Liver (tissue), 9 donors: ENCODE results near the gene ARHGEF9. TPM values are rescaled to one million over a fixed set of nuclear protein-coding genes. Genes with fewer than 3 reads are reported as not detected.

Source experiments
- DNase-seq: peaks from one replicate; pipeline ENCODE4 v3.0.0-alpha.2; 2017; ENCODE audit warnings: low spot score
- H3K27ac ChIP-seq, 2 donors: one replicate each; pipeline ENCODE4 v1.7.0; 2013; ENCODE audit warnings: inconsistent platforms in 2 of 2, low read length in 2 of 2, control low read depth in 1 of 2, low read depth in 1 of 2, mild to moderate bottlenecking in 1 of 2
- H3K27me3 ChIP-seq, 4 donors: one replicate each; pipeline versions ENCODE4 v1.6.1 to v1.7.0; 2013; ENCODE audit warnings: low read length in 3 of 4, inconsistent platforms in 1 of 4, mild to moderate bottlenecking in 1 of 4, moderate library complexity in 1 of 4; ENCODE audit not compliant: control insufficient read depth in 4 of 4, insufficient read depth in 4 of 4
- H3K36me3 ChIP-seq, 4 donors: one replicate each; pipeline versions ENCODE4 v1.6.1 to v1.7.0; 2013; ENCODE audit warnings: low read length in 3 of 4, mild to moderate bottlenecking in 3 of 4, low read depth in 1 of 4, moderate library complexity in 1 of 4; ENCODE audit not compliant: control insufficient read depth in 4 of 4, insufficient read depth in 3 of 4
- H3K4me1 ChIP-seq, 4 donors: one replicate each; pipeline versions ENCODE4 v1.6.1 to v1.7.0; 2013; ENCODE audit warnings: low read length in 3 of 4, mild to moderate bottlenecking in 3 of 4, moderate library complexity in 1 of 4; ENCODE audit not compliant: control insufficient read depth in 4 of 4, insufficient read depth in 4 of 4
- H3K4me3 ChIP-seq, 3 donors: one replicate each; pipeline versions ENCODE4 v1.6.1 to v1.7.0; 2013; ENCODE audit warnings: low read length in 3 of 3, control low read depth in 1 of 3, low read depth in 1 of 3, mild to moderate bottlenecking in 1 of 3
- H3K9ac ChIP-seq, 2 donors: one replicate each; pipeline ENCODE4 v1.7.0; 2013; ENCODE audit warnings: low read length in 2 of 2, mild to moderate bottlenecking in 2 of 2, moderate library complexity in 2 of 2, control low read depth in 1 of 2, low read depth in 1 of 2
- H3K9me3 ChIP-seq, 4 donors: one replicate each; pipeline versions ENCODE4 v1.6.1 to v1.7.0; 2013; ENCODE audit warnings: low read length in 3 of 4; ENCODE audit not compliant: control insufficient read depth in 4 of 4
- CTCF ChIP-seq: fragments of 150-350 bp; IDR thresholded peaks from 2 replicates; pipeline ENCODE4 v1.5.1; 2017; ENCODE audit warnings: improper control_type of control experiment, low read depth, low read length; ENCODE audit not compliant: missing input control
- EGR1 ChIP-seq, 2 donors: IDR thresholded peaks; 2 replicates each; pipeline ENCODE4 v1.6.1; 2016 to 2018; ENCODE audit warnings: antibody characterized with exemption in 2 of 2, low read depth in 2 of 2
- FOXA1 ChIP-seq: IDR thresholded peaks from 2 replicates; pipeline ENCODE4 v1.6.1; 2016; ENCODE audit warnings: antibody characterized with exemption
- FOXA2 ChIP-seq: IDR thresholded peaks from 2 replicates; pipeline ENCODE4 v1.6.1; 2016; ENCODE audit warnings: antibody characterized with exemption
- HNF4G ChIP-seq: IDR thresholded peaks from 2 replicates; pipeline ENCODE4 v1.6.1; 2016; ENCODE audit warnings: antibody characterized with exemption
- JUND ChIP-seq, 2 donors: IDR thresholded peaks; 2 replicates each; pipeline ENCODE4 v1.6.1; 2016; ENCODE audit warnings: antibody characterized with exemption in 2 of 2
- NR2F2 ChIP-seq: IDR thresholded peaks from 2 replicates; pipeline ENCODE4 v1.6.1; 2016; ENCODE audit warnings: antibody characterized with exemption
- RAD21 ChIP-seq, 2 donors: IDR thresholded peaks; 2 replicates each; pipeline ENCODE4 v1.6.1; 2016; ENCODE audit warnings: antibody characterized with exemption in 2 of 2, mild to moderate bottlenecking in 2 of 2
- RXRA ChIP-seq, 2 donors: IDR thresholded peaks; 2 replicates each; pipeline ENCODE4 v1.6.1; 2017 to 2018; ENCODE audit warnings: antibody characterized with exemption in 2 of 2, mild to moderate bottlenecking in 1 of 2
- SP1 ChIP-seq: IDR thresholded peaks from 2 replicates; pipeline ENCODE4 v1.6.1; 2018; ENCODE audit warnings: antibody characterized with exemption, mild to moderate bottlenecking
- TAF1 ChIP-seq: conservative IDR thresholded peaks from 2 replicates; pipeline ENCODE4 v1.6.1; 2016; ENCODE audit warnings: antibody characterized with exemption, mild to moderate bottlenecking
- YY1 ChIP-seq: IDR thresholded peaks from 2 replicates; pipeline ENCODE4 v1.6.1; 2016; ENCODE audit warnings: antibody characterized with exemption, mild to moderate bottlenecking
- ZBTB33 ChIP-seq: IDR thresholded peaks from 2 replicates; pipeline ENCODE4 v1.6.1; 2016; ENCODE audit warnings: antibody characterized with exemption
- WGBS: extraction: QIAGEN DNeasy Blood & Tissue Kit; methylation state at CpG from one replicate; pipeline ENCODE4 v1.1.7; 2013; 5-methylcytosine and 5-hydroxymethylcytosine counted together
- polyA plus RNA-seq, 2 donors: library from polyadenylated mRNA; stranded (reverse) in 1 of 2; unstranded in 1 of 2; fragments of 200-250 nt in 1 of 2; fragments of >200 nt in 1 of 2; fragmentation: Nextera tagmentation in 1 of 2; extraction: Ambion mirVana in 1 of 2; gene quantifications; one replicate each; pipeline versions ENCODE4 v1.2.1 to v1.2.3, GENCODE V29; 2013 to 2015
- total RNA-seq, 2 donors: library from RNA; depleted of rRNA; stranded (reverse); fragments of >200 nt; gene quantifications; one replicate each; pipeline ENCODE4 v1.2.3, GENCODE V29; 2014
- TF ChIP-seq, protein P1 (sequence below): IDR thresholded peaks from 2 replicates; pipeline ENCODE4 v1.6.1; 2016; ENCODE audit warnings: antibody characterized with exemption, mild to moderate bottlenecking
- TF ChIP-seq, protein P2 (sequence below): IDR thresholded peaks from 2 replicates; pipeline ENCODE4 v1.6.1; 2016; ENCODE audit warnings: antibody characterized with exemption
- TF ChIP-seq, protein P3 (sequence below): IDR thresholded peaks from 2 replicates; pipeline ENCODE4 v1.6.1; 2016; ENCODE audit warnings: antibody characterized with exemption
- donor health status: healthy.
- donor health status: healthy.
- donor health status: healthy.
- donor health status: healthy.
- donor health status: healthy.

Gene ARHGEF9
- total and polyA plus RNA-seq, 4 donors = 2.1 to 9.0 (median 6.2) TPM

- WGBS = 97% methylated on average over 3 of the region's 3 CpGs
- Histone ChIP-seq H3K4me3 (no peak overlapping the region), H3K9me3 (no peaks in the 10 kb centered on the region), H3K4me1 (no peaks in the 10 kb centered on the region), H3K9ac (no peak overlapping the region), H3K27me3 (no peaks in the 10 kb centered on the region), H3K36me3 (peaks cover 0 to 2% (median under 1%) of the 10 kb centered on the region in 4 donors), H3K27ac (no peak overlapping the region)
- no peak for DNase-seq
- TF ChIP-seq YY1 = no peak
- TF ChIP-seq TAF1 = no peak
- no peak for TF ChIP-seq HNF4G
- TF ChIP-seq ZBTB33 = no peak
- TF ChIP-seq, protein P1, sequence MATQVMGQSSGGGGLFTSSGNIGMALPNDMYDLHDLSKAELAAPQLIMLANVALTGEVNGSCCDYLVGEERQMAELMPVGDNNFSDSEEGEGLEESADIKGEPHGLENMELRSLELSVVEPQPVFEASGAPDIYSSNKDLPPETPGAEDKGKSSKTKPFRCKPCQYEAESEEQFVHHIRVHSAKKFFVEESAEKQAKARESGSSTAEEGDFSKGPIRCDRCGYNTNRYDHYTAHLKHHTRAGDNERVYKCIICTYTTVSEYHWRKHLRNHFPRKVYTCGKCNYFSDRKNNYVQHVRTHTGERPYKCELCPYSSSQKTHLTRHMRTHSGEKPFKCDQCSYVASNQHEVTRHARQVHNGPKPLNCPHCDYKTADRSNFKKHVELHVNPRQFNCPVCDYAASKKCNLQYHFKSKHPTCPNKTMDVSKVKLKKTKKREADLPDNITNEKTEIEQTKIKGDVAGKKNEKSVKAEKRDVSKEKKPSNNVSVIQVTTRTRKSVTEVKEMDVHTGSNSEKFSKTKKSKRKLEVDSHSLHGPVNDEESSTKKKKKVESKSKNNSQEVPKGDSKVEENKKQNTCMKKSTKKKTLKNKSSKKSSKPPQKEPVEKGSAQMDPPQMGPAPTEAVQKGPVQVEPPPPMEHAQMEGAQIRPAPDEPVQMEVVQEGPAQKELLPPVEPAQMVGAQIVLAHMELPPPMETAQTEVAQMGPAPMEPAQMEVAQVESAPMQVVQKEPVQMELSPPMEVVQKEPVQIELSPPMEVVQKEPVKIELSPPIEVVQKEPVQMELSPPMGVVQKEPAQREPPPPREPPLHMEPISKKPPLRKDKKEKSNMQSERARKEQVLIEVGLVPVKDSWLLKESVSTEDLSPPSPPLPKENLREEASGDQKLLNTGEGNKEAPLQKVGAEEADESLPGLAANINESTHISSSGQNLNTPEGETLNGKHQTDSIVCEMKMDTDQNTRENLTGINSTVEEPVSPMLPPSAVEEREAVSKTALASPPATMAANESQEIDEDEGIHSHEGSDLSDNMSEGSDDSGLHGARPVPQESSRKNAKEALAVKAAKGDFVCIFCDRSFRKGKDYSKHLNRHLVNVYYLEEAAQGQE = no peak
- no peak for TF ChIP-seq JUND (IDR thresholded peaks at IDR 0.05)
Observed at GRCh38 chrX:63680423-63680822, 104.6 kb downstream of the ARHGEF9 start.

GRCh38 chrX:63679432-63679831 lies 105.6 kb downstream of the ARHGEF9 start:
- peaks cover 0 to 5% (median under 1%) of the 10 kb centered on the region in 4 donors for H3K36me3 ChIP-seq
- H3K4me1 ChIP-seq = no peaks in the 10 kb centered on the region
- H3K27me3 ChIP-seq = no peaks in the 10 kb centered on the region
- no peak overlapping the region for H3K4me3 ChIP-seq
- no peaks in the 10 kb centered on the region for H3K9me3 ChIP-seq
- TF ChIP-seq SP1 = no peak
- TF ChIP-seq NR2F2 = no peak
- TF ChIP-seq FOXA1 = no peak
- no peak for TF ChIP-seq HNF4G
- no peak for TF ChIP-seq YY1
- TF ChIP-seq, protein P1 = no peak
- no peak for TF ChIP-seq JUND (IDR thresholded peaks at IDR 0.05)
- TF ChIP-seq CTCF = no peak
- no peak for TF ChIP-seq RAD21 (IDR thresholded peaks at IDR 0.05)
- TF ChIP-seq, protein P2, sequence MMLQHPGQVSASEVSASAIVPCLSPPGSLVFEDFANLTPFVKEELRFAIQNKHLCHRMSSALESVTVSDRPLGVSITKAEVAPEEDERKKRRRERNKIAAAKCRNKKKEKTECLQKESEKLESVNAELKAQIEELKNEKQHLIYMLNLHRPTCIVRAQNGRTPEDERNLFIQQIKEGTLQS = no peak
- TF ChIP-seq, protein P3, sequence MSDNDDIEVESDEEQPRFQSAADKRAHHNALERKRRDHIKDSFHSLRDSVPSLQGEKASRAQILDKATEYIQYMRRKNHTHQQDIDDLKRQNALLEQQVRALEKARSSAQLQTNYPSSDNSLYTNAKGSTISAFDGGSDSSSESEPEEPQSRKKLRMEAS = no peak
- no peak for TF ChIP-seq EGR1 (IDR thresholded peaks at IDR 0.05; ENCODE audit: low read depth in 2 of 2)
- no peak for TF ChIP-seq FOXA2
- TF ChIP-seq RXRA (IDR thresholded peaks at IDR 0.05) = no peak
- 92% methylated on average over 3 of the region's 3 CpGs for WGBS
- DNase-seq = no peak
- no peak overlapping the region for H3K27ac ChIP-seq
- H3K9ac ChIP-seq = no peak overlapping the region
